GM13976 (cell line): ENCODE measurements around the gene CSPG4.
"Not testable (repeated sequence)": the region's sequence is repeated elsewhere in the genome, so short reads cannot be mapped to it uniquely, and the experiment has no call there.

Experiments used
- DNase-seq: peaks from one replicate; pipeline ENCODE4 v3.0.0; 2012; ENCODE audit warnings: low spot score
- CTCF ChIP-seq: IDR thresholded peaks from 2 replicates; pipeline ENCODE4 v1.5.1; 2012; ENCODE audit warnings: borderline replicate concordance, mild to moderate bottlenecking; ENCODE audit not compliant: insufficient read depth; ENCODE audit errors: extremely low read depth, missing control alignments, control extremely low read depth
- in situ Hi-C: fragments of 300-500 bp; cut with MboI; formaldehyde crosslinking; loops from one replicate; pipeline ENCODE4 v1.12.0; 2022; ENCODE audit warnings: low sequenced_read_pairs, mixed read lengths, inconsistent platforms; ENCODE audit not compliant: unreplicated experiment

Gene CSPG4

GRCh38 chr15:75712668-75713337, at the start of gene CSPG4:
Gene CSPG4 (minus strand): TSS chr15:75712848. CDS start chr15:75712755, 93 bp downstream.
- TF ChIP-seq CTCF: no peak
- DNase-seq: peak; percentile 26
- in situ Hi-C loops: no loop called here

- DNase-seq, in situ Hi-C loops: not testable (repeated sequence)
Observed at GRCh38 chr15:75762357-75762718, 49.7 kb upstream of the CSPG4 start.

GRCh38 chr15:75761446-75762356, 49.1 kb upstream of the CSPG4 start:
- in situ Hi-C loops: no loop called here
- DNase-seq: no peak
- no peak for TF ChIP-seq CTCF

- in situ Hi-C loops: no loop called here
- no peak for TF ChIP-seq CTCF
- DNase-seq: no peak
Observed at GRCh38 chr15:75760704-75761435, 48.2 kb upstream of the CSPG4 start.

GRCh38 chr15:75760131-75760520, 47.5 kb upstream of the CSPG4 start:
- DNase-seq: not testable (repeated sequence)

GRCh38 chr15:75759416-75760130, 46.9 kb upstream of the CSPG4 start:
- in situ Hi-C loops: no loop called here
- TF ChIP-seq CTCF: no peak
- no peak for DNase-seq

More at GRCh38 chr15:75760131-75760520, 47.5 kb upstream of the CSPG4 start:
- in situ Hi-C loops: not testable (repeated sequence)
